C4-2B (cell line): ENCODE results near the gene SLC9A4.

Source experiments
- CTCF ChIP-seq: fragments of 450-650 bp; conservative IDR thresholded peaks from 2 replicates; pipeline ENCODE4 v1.5.1; 2017; ENCODE audit warnings: mild to moderate bottlenecking
- ZFX ChIP-seq: fragments of 450-650 bp; IDR thresholded peaks from 2 replicates; pipeline ENCODE4 v1.6.1; 2017

DNA sequence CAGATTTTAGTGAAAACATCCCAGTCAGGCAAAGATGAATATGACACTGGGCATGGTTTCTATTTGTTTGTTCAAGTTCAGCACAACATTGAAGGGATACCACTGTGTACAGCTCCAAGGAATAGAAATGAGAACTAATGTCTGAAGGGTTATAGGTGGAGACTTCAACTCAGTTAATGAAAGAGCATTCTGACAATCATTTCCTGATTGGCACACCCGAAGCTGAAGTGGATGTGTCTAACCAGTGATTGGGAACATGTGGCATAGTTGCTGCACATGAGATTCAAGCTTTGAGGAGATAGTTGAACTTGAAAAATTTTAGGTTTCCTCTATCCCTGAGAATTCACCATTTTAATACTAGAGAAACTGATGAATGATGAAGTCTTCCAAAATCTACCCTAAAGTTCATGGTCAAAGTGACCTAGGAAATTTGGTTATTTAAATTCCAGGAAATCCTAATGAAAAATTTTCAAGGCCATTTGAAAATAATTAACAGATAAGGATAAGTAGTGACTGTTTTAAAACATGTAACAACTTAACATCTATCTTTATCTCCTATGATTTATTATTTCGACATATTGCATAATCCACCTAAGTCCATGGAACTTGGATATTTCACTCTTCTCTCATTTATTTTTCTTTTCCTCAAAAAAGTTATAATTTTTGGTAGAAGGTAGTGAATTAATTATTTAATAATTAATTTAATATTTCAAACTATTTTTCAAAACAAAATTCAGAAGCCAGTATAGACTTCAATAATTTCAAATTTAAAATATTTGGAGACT lies 38.0 kb downstream of the SLC9A4 start:
- no peak for TF ChIP-seq CTCF
- TF ChIP-seq ZFX = no peak
